ENCODE results near the gene EXPH5. TPM values are rescaled to one million over a fixed set of nuclear protein-coding genes. Genes with fewer than 3 reads are reported as not detected.

Gene EXPH5
- total and polyA plus RNA-seq, 2 donors (not counting 1 experiment from before 2014, with no cell fraction given): 0.12 to 0.37 TPM

DNA sequence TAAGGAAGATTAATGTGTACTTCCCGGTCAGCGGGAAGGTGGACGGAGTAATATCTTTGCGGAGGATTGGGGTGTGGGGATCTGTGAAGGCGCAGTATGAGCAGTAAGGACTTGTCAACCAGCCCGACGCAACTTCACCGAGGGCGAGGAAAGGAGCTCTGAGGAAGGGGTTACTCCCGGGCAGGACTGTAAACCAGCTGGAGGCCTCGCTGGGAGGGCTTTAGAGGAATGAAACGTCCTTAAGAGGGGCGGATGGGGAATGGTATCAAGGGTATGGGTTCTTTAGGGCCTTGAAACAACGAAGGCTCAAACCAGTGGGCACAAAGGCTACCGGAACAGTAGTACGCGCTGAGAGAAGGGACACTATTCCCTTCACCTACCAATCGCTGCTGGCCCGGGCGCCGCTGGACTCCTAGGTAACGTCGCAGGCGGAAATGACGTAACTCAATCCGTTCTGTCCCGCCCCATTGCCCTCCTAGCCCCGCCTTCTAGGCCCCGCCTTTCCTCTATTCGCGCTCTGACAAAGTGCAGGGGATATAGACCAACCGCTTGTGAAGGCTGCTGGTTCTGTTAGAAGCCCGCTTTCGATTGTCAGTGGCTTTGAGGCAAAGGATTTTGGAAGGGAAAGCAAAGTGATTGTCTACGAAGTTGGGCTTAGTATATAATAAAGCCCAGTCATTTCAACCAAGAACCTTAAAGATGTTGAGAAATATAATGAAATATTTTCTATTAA is 126.3 kb downstream of the EXPH5 start, which contains the start of gene C11orf65:
Gene C11orf65 (minus strand): TSS at position 439 of the 733 bp plus-strand sequence. CDS start 5,970 bp downstream, outside the sequence.
- no peak for TF ChIP-seq EZH2 (IDR thresholded peaks at IDR 0.05; ENCODE audit: borderline replicate concordance, insufficient read depth, low read depth, low read length, poor library complexity, severe bottlenecking)
- TF ChIP-seq, protein P1, sequence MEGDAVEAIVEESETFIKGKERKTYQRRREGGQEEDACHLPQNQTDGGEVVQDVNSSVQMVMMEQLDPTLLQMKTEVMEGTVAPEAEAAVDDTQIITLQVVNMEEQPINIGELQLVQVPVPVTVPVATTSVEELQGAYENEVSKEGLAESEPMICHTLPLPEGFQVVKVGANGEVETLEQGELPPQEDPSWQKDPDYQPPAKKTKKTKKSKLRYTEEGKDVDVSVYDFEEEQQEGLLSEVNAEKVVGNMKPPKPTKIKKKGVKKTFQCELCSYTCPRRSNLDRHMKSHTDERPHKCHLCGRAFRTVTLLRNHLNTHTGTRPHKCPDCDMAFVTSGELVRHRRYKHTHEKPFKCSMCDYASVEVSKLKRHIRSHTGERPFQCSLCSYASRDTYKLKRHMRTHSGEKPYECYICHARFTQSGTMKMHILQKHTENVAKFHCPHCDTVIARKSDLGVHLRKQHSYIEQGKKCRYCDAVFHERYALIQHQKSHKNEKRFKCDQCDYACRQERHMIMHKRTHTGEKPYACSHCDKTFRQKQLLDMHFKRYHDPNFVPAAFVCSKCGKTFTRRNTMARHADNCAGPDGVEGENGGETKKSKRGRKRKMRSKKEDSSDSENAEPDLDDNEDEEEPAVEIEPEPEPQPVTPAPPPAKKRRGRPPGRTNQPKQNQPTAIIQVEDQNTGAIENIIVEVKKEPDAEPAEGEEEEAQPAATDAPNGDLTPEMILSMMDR (IDR thresholded peaks at IDR 0.05): no peak
- H3K4me3 Mint-ChIP-seq: peak within 1 kb of the TSS; percentile 98
- Histone ChIP-seq H4K20me1 (ENCODE audit: control insufficient read depth, insufficient read depth, low read length, poor library complexity, severe bottlenecking) (no peaks in the 10 kb centered on the region), H3K4me2 (replicated peaks; ENCODE audit: low read depth, low read length, poor library complexity, severe bottlenecking) (peak within 1 kb of the TSS; percentile 81), H3K9ac (ENCODE audit: low read length) (peak within 1 kb of the TSS; percentile 88), H3K9me3 (ENCODE audit: control extremely low read depth in 1 of 3, control insufficient read depth in 2 of 3, insufficient read depth in 1 of 3, low read length in 2 of 3) (no peaks in the 10 kb centered on the region), H3K4me1 (ENCODE audit: control insufficient read depth in 2 of 2, insufficient read depth in 2 of 2, low read length in 2 of 2) (peaks cover 0 to 11% of the 10 kb centered on the region in 2 donors), H2AFZ (ENCODE audit: insufficient read depth, low read depth, low read length, poor library complexity, severe bottlenecking) (peak within 1 kb of the TSS; percentile 79), H3K4me3 (ENCODE audit: control extremely low read depth in 1 of 5, extremely low read depth in 1 of 5, insufficient read depth in 1 of 5, low read depth in 2 of 5, low read length in 4 of 5) (peak within 1 kb of the TSS; percentile 79 to 96 (median 87)), H3K27me3 (replicated peaks in 1 of 4; ENCODE audit: control extremely low read depth in 1 of 4, control insufficient read depth in 3 of 4, insufficient read depth in 4 of 4, low read length in 3 of 4) (no peaks in the 10 kb centered on the region), H3K27ac (ENCODE audit: low read length in 2 of 2) (peak within 1 kb of the TSS; percentile 97 to 98), H3K36me3 (replicated peaks in 1 of 2; ENCODE audit: control extremely low read depth in 1 of 2, control insufficient read depth in 1 of 2, extremely low read depth in 1 of 2, insufficient read depth in 2 of 2, low read length in 1 of 2) (no peaks in the 10 kb centered on the region), H3K79me2 (ENCODE audit: control insufficient read depth, insufficient read depth, low read length) (no peaks in the 10 kb centered on the region)
- no peaks in the 10 kb centered on the region for H3K27me3 Mint-ChIP-seq
- H3K27ac Mint-ChIP-seq: peak within 1 kb of the TSS; percentile 99
- intact Hi-C loops (cut with micrococcal nuclease): loop anchor here (1.0 to 10.0 kb wide), 6 partner anchors 30 to 458 kb away; partner anchors contain the start of genes ACAT1, CUL5, EXPH5 and NPAT
- CTCF ChIA-PET: no interaction called here
- WGBS (ENCODE audit: insufficient coverage): 0% methylated on average over 30 of the region's 35 CpGs
- DNase-seq: peak; percentile 98
- peaks cover 16% of the 10 kb centered on the region for H3K4me1 Mint-ChIP-seq
- POLR2A ChIA-PET: no interaction called here
- ATAC-seq (ENCODE audit: low read depth): peak; percentile 96
- H3K9me3 Mint-ChIP-seq (ENCODE audit: insufficient read depth): no peaks in the 10 kb centered on the region

DNA sequence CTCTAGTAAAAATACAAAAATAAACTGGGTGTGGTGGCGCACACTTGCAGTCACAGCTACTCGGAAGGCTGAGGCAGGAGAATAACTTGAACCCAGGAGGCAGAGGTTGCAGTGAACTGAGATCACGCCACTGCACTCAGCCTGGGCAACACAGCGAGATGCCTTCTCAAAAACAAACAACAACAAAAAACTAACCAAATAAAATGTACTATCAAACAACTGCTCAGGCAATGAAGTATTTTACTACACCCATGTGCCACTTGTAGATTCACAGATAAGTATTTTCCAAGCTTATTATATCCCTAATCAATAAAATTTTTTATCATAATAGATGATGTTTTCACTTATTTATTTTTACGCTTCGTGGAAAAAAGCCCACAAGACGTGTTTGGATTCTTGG is 127.2 kb downstream of the EXPH5 start:
- peak overlapping the region; percentile 97 to 98 for H3K27ac ChIP-seq (ENCODE audit: low read length in 2 of 2)
- peak overlapping the region; percentile 79 to 96 (median 87) for H3K4me3 ChIP-seq (ENCODE audit: control extremely low read depth in 1 of 5, extremely low read depth in 1 of 5, insufficient read depth in 1 of 5, low read depth in 2 of 5, low read length in 4 of 5)
- intact Hi-C loops (cut with micrococcal nuclease): loop anchor here (2.0 to 10.0 kb wide), 2 partner anchors 128 to 458 kb away; partner anchors contain the start of genes CUL5 and EXPH5
- H3K27me3 Mint-ChIP-seq: no peaks in the 10 kb centered on the region
- peak overlapping the region; percentile 98 for H3K4me3 Mint-ChIP-seq
- ChIA-PET POLR2A (no interaction called here), CTCF (no interaction called here)
- H2AFZ ChIP-seq (ENCODE audit: insufficient read depth, low read depth, low read length, poor library complexity, severe bottlenecking): peak overlapping the region; percentile 79
- WGBS (ENCODE audit: insufficient coverage): 92% methylated on average over 4 of the region's 7 CpGs
- H3K79me2 ChIP-seq (ENCODE audit: control insufficient read depth, insufficient read depth, low read length): no peaks in the 10 kb centered on the region
- no peaks in the 10 kb centered on the region for H3K36me3 ChIP-seq (replicated peaks in 1 of 2; ENCODE audit: control extremely low read depth in 1 of 2, control insufficient read depth in 1 of 2, extremely low read depth in 1 of 2, insufficient read depth in 2 of 2, low read length in 1 of 2)
- peaks cover 16% of the 10 kb centered on the region for H3K4me1 Mint-ChIP-seq
- peak overlapping the region; percentile 88 for H3K9ac ChIP-seq (ENCODE audit: low read length)
- no peaks in the 10 kb centered on the region for H3K9me3 ChIP-seq (ENCODE audit: control extremely low read depth in 1 of 3, control insufficient read depth in 2 of 3, insufficient read depth in 1 of 3, low read length in 2 of 3)
- H3K27ac Mint-ChIP-seq: peak overlapping the region; percentile 99
- no peaks in the 10 kb centered on the region for H3K9me3 Mint-ChIP-seq (ENCODE audit: insufficient read depth)
- no peaks in the 10 kb centered on the region for H3K27me3 ChIP-seq (replicated peaks in 1 of 4; ENCODE audit: control extremely low read depth in 1 of 4, control insufficient read depth in 3 of 4, insufficient read depth in 4 of 4, low read length in 3 of 4)
- H3K4me2 ChIP-seq (replicated peaks; ENCODE audit: low read depth, low read length, poor library complexity, severe bottlenecking): peak overlapping the region; percentile 81
- DNase-seq (no peak), ATAC-seq (ENCODE audit: low read depth) (no peak)
- TF ChIP-seq EZH2 (IDR thresholded peaks at IDR 0.05; ENCODE audit: borderline replicate concordance, insufficient read depth, low read depth, low read length, poor library complexity, severe bottlenecking): no peak
- TF ChIP-seq, protein P1 (IDR thresholded peaks at IDR 0.05): no peak
- no peaks in the 10 kb centered on the region for H4K20me1 ChIP-seq (ENCODE audit: control insufficient read depth, insufficient read depth, low read length, poor library complexity, severe bottlenecking)
- peaks cover 0 to 11% of the 10 kb centered on the region in 2 donors for H3K4me1 ChIP-seq (ENCODE audit: control insufficient read depth in 2 of 2, insufficient read depth in 2 of 2, low read length in 2 of 2)
